Measurements from ENCODE around the gene SNX32. TPM values are rescaled to one million over a fixed set of nuclear protein-coding genes. Genes with fewer than 3 reads are reported as not detected.

The SNX32 gene
- total RNA-seq, 3 donors from 2014 or later = 0.15 to 2.3 (median 0.48) TPM

- peak overlapping the region; percentile 53 to 88 (median 65) for H3K4me3 ChIP-seq
- no peaks in the 10 kb centered on the region for H3K27me3 ChIP-seq
- intact Hi-C loops (cut with DNase I; ENCODE audit: low total_unique reads) = no loop called here
- H3K27ac ChIP-seq = peak overlapping the region; percentile 88 to 97
- no peaks in the 10 kb centered on the region for H3K36me3 ChIP-seq
- H3K9me3 ChIP-seq = no peaks in the 10 kb centered on the region
- TF ChIP-seq CTCF (IDR thresholded peaks at IDR 0.05) = no peak
- peaks cover 0 to 10% of the 10 kb centered on the region in 2 donors for H3K4me1 ChIP-seq
- no peak for DNase-seq (ENCODE audit: low spot score in 2 of 2)
Observed at GRCh38 chr11:65871811-65872548, 38.2 kb downstream of the SNX32 start.

GRCh38 chr11:65872586-65873317, 39.0 kb downstream of the SNX32 start, which contains the start of gene EFEMP2:
Gene EFEMP2 (minus strand): TSS chr11:65872800. CDS start chr11:65872354, 446 bp downstream.
- TF ChIP-seq POLR2A (IDR thresholded peaks at IDR 0.05) = no peak
- intact Hi-C loops (cut with DNase I; ENCODE audit: low total_unique reads) = no loop called here
- no peaks in the 10 kb centered on the region for H3K27me3 ChIP-seq
- H3K27ac ChIP-seq = peak within 1 kb of the TSS; percentile 88 to 97
- no peaks in the 10 kb centered on the region for H3K36me3 ChIP-seq
- H3K4me3 ChIP-seq = peak within 1 kb of the TSS; percentile 53 to 88 (median 65)
- DNase-seq (ENCODE audit: low spot score in 2 of 2) = no peak
- peaks cover 0 to 10% of the 10 kb centered on the region in 2 donors for H3K4me1 ChIP-seq
- H3K9me3 ChIP-seq = no peaks in the 10 kb centered on the region

DNA sequence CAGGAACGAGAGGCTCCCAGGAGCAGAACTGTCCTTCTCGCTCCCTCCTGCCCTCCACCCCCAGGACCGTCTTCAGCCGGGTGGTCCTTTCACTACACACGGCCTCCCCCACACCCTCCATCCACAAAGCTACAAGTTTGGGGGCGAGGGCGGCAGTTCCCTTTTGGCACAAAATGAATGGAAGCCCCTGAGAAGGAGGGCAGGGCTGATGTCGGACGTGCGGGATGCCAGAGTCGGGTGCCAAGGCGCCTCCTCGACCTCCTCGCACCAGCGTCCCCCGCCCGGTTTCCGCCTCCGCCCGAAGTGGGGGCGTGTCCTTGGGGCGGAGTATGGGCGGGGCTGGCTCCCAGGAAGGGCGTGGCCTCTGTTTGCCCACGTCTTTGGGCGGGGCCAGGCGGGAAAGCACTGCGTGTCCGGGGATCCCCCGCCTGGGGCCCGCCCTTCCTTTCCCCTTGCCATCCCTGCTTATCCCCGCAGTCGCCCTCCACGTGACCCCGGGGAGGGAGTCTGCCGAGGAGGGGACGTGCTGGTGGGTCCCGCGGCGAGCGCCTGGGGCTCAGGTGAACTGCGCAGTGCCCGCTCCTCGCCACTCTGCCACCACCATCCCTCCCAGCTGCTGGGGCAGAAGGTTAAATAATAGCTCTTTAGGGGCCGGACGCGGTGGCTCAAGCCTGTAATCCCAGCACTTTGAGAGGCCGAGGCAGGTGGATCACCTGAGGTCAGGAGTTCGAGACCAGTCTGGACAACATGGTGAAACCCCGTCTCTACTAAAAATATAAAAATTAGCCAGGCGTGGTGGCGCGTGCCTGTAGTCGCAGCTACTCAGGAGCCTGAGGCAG, 39.8 kb downstream of the SNX32 start:
- intact Hi-C loops (cut with DNase I; ENCODE audit: low total_unique reads) = no loop called here
- no peaks in the 10 kb centered on the region for H3K9me3 ChIP-seq
- H3K27me3 ChIP-seq = no peaks in the 10 kb centered on the region
- H3K4me3 ChIP-seq = peak overlapping the region; percentile 53 to 88 (median 65)
- DNase-seq (ENCODE audit: low spot score in 2 of 2) = peak; percentile 92 to 95
- H3K27ac ChIP-seq = peak overlapping the region; percentile 88 to 97
- peaks cover 0 to 10% of the 10 kb centered on the region in 2 donors for H3K4me1 ChIP-seq
- TF ChIP-seq POLR2A (IDR thresholded peaks at IDR 0.05) (peak; percentile 61), POLR2AphosphoS5 (IDR thresholded peaks at IDR 0.05) (peak; percentile 29 to 83 (median 80)), CTCF (IDR thresholded peaks at IDR 0.05) (peak in 2 of 3 donors; percentile 9 to 13)
- no peaks in the 10 kb centered on the region for H3K36me3 ChIP-seq

DNA sequence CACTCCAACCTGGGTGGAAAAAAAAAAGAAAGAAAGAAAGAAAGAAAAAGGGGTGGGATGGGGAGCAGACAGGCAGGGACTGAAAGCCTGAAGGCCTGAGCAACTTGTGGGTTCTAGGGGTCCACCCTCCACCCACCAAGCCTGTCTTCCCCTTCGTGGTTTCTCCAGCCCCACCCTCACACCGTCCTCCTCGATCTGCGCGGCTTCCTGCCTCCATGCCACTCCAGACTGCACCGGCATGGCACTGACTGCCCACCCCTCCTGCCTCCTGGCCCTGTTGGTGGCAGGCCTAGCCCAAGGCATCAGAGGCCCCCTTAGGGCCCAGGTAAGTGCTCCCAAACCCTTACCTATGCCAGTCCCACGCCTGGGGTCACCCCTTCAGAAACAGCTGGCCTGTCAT, 45.9 kb downstream of the SNX32 start, which contains the start of gene CTSW:
TSS of gene CTSW (plus strand) at position 221 of the 400 bp plus-strand sequence. CDS start at position 239, 18 bp downstream.
- no peak for DNase-seq (ENCODE audit: low spot score in 2 of 2)
- Histone ChIP-seq H3K4me1 (no peaks in the 10 kb centered on the region), H3K4me3 (no peak within 1 kb of the TSS), H3K27ac (no peak within 1 kb of the TSS), H3K36me3 (no peaks in the 10 kb centered on the region), H3K9me3 (no peaks in the 10 kb centered on the region), H3K27me3 (no peaks in the 10 kb centered on the region)
- intact Hi-C loops (cut with DNase I; ENCODE audit: low total_unique reads) = loop anchor here (10.0 kb wide), 1 partner anchor 85 kb away; the partner anchor contains the start of gene SART1
- no peak for TF ChIP-seq POLR2AphosphoS5 (IDR thresholded peaks at IDR 0.05)
- no peak for TF ChIP-seq CTCF (IDR thresholded peaks at IDR 0.05)
- TF ChIP-seq POLR2A (IDR thresholded peaks at IDR 0.05) = no peak

- H3K27me3 ChIP-seq = no peaks in the 10 kb centered on the region
- no peak overlapping the region for H3K27ac ChIP-seq
- H3K4me3 ChIP-seq = no peak overlapping the region
- H3K4me1 ChIP-seq = no peaks in the 10 kb centered on the region
- no peaks in the 10 kb centered on the region for H3K36me3 ChIP-seq
- TF ChIP-seq POLR2AphosphoS5 (IDR thresholded peaks at IDR 0.05) (no peak), POLR2A (IDR thresholded peaks at IDR 0.05) (no peak), CTCF (IDR thresholded peaks at IDR 0.05) (no peak)
- no peak for DNase-seq (ENCODE audit: low spot score in 2 of 2)
- H3K9me3 ChIP-seq = no peaks in the 10 kb centered on the region
- intact Hi-C loops (cut with DNase I; ENCODE audit: low total_unique reads) = loop anchor here (10.0 kb wide), 1 partner anchor 85 kb away; the partner anchor contains the start of gene SART1
Observed at GRCh38 chr11:65880027-65880426, 46.3 kb downstream of the SNX32 start.
